ACHN (cell line): ENCODE data around the gene SKIL.
"Not testable (repeated sequence)": the region's sequence is repeated elsewhere in the genome, so short reads cannot be mapped to it uniquely, and the experiment has no call there.

ENCODE experiments used
- DNase-seq: peaks from one replicate; pipeline ENCODE4 v3.0.0-alpha.2; 2015
- in situ Hi-C: cut with HindIII; loops from 2 replicates; pipeline ENCODE4 v1.10.0; 2017; ENCODE audit warnings: low sequenced_read_pairs, low pct_ligation_motif_present, low pct_unique_long_range_greater_than_20kb

Gene SKIL

GRCh38 chr3:170357176-170358041, at the start of gene SKIL:
TSS of gene SKIL (plus strand) at chr3:170357715. CDS start at chr3:170360332, 2,617 bp downstream.
- peak; percentile 93 for DNase-seq
- in situ Hi-C loops = no loop called here

- DNase-seq = no peak
- in situ Hi-C loops = no loop called here
These were observed 48.5 kb upstream of the SKIL start for GRCh38 chr3:170309046-170309445.

GRCh38 chr3:170317954-170318353, 39.6 kb upstream of the SKIL start:
- in situ Hi-C loops = no loop called here

GRCh38 chr3:170320461-170321121, 36.9 kb upstream of the SKIL start:
- in situ Hi-C loops = no loop called here
- no peak for DNase-seq

More at GRCh38 chr3:170317954-170318353, 39.6 kb upstream of the SKIL start:
- no peak for DNase-seq

GRCh38 chr3:170321321-170322034, 36.0 kb upstream of the SKIL start:
- in situ Hi-C loops = no loop called here
- no peak for DNase-seq

- in situ Hi-C loops = no loop called here
These were observed 34.8 kb upstream of the SKIL start for GRCh38 chr3:170322566-170323269.

GRCh38 chr3:170323331-170323730, 34.2 kb upstream of the SKIL start:
- in situ Hi-C loops = no loop called here
- DNase-seq = no peak

More at GRCh38 chr3:170322566-170323269, 34.8 kb upstream of the SKIL start:
- DNase-seq = no peak

GRCh38 chr3:170324962-170325361, 32.6 kb upstream of the SKIL start:
- in situ Hi-C loops = no loop called here

GRCh38 chr3:170327040-170327808, 30.3 kb upstream of the SKIL start:
- in situ Hi-C loops = no loop called here
- no peak for DNase-seq

More at GRCh38 chr3:170324962-170325361, 32.6 kb upstream of the SKIL start:
- no peak for DNase-seq

- DNase-seq, in situ Hi-C loops: not testable (repeated sequence)
These were observed 29.5 kb upstream of the SKIL start for GRCh38 chr3:170327868-170328548.

GRCh38 chr3:170330366-170330765, 27.1 kb upstream of the SKIL start:
- in situ Hi-C loops = no loop called here
- DNase-seq = no peak

- in situ Hi-C loops = no loop called here
These were observed 26.4 kb upstream of the SKIL start for GRCh38 chr3:170331143-170331542.

GRCh38 chr3:170337420-170337819, 20.1 kb upstream of the SKIL start:
- in situ Hi-C loops = no loop called here
- DNase-seq = no peak

More at GRCh38 chr3:170331143-170331542, 26.4 kb upstream of the SKIL start:
- no peak for DNase-seq

GRCh38 chr3:170338690-170339340, 18.7 kb upstream of the SKIL start:
- DNase-seq = no peak
- in situ Hi-C loops = no loop called here

GRCh38 chr3:170342273-170342672, 15.2 kb upstream of the SKIL start:
- in situ Hi-C loops, DNase-seq: not testable (repeated sequence)

GRCh38 chr3:170343859-170344258, 13.7 kb upstream of the SKIL start:
- DNase-seq, in situ Hi-C loops: not testable (repeated sequence)

- DNase-seq = no peak
- in situ Hi-C loops = no loop called here
These were observed 12.5 kb upstream of the SKIL start for GRCh38 chr3:170344971-170345370.
